ENCODE data around the gene RPUSD1.

Gene RPUSD1

GRCh38 chr16:799948-800833 lies 12.0 kb upstream of the RPUSD1 start, which contains the start of gene GNG13:
Gene GNG13 (minus strand): TSS chr16:800734. CDS start chr16:799077, 1,657 bp downstream.
- DNase-seq: no peak

GRCh38 chr16:799111-799947 lies 11.1 kb upstream of the RPUSD1 start:
- no peak for DNase-seq

- no peak for DNase-seq
Measured at GRCh38 chr16:798666-799065, 10.5 kb upstream of the RPUSD1 start.

- DNase-seq: no peak
Measured at GRCh38 chr16:797686-798085, 9.5 kb upstream of the RPUSD1 start.

GRCh38 chr16:797120-797420 lies 8.9 kb upstream of the RPUSD1 start:
- no peak for DNase-seq

GRCh38 chr16:796296-797119 lies 8.3 kb upstream of the RPUSD1 start:
- DNase-seq: no peak

- no peak for DNase-seq
Measured at GRCh38 chr16:795580-796229, 7.5 kb upstream of the RPUSD1 start.

GRCh38 chr16:794853-795466 lies 6.8 kb upstream of the RPUSD1 start:
- DNase-seq: no peak

GRCh38 chr16:794091-794822 lies 6.1 kb upstream of the RPUSD1 start:
- no peak for DNase-seq

- no peak for DNase-seq
Measured at GRCh38 chr16:793414-793813, 5.2 kb upstream of the RPUSD1 start.

- no peak for DNase-seq
Measured at GRCh38 chr16:792221-792995, 4.2 kb upstream of the RPUSD1 start.

GRCh38 chr16:791131-791530 lies 3.0 kb upstream of the RPUSD1 start:
- DNase-seq: no peak

- DNase-seq: no peak
Measured at GRCh38 chr16:790086-790485, 1.9 kb upstream of the RPUSD1 start.

GRCh38 chr16:789191-789850 lies 1.1 kb upstream of the RPUSD1 start:
- no peak for DNase-seq

GRCh38 chr16:788399-789126 lies 382 bp upstream of the RPUSD1 start, which contains the start of gene CHTF18:
Gene CHTF18 (plus strand): TSS chr16:788620. CDS start chr16:788685, 65 bp downstream.
- peak; percentile 14 to 92 (median 83) for DNase-seq

GRCh38 chr16:787321-787966 lies 737 bp downstream of the RPUSD1 start:
- DNase-seq: no peak

All from nucleus accumbens (tissue), 56 donors.